Activated T-cell treated with anti-CD3 and anti-CD28 coated beads for 1 hour (primary cell): ENCODE results near the gene GNG8.

Experiments
- DNase-seq: peaks from one replicate; pipeline ENCODE4 v3.0.0-alpha.2; 2020; ENCODE audit warnings: low read depth

Gene GNG8

DNA sequence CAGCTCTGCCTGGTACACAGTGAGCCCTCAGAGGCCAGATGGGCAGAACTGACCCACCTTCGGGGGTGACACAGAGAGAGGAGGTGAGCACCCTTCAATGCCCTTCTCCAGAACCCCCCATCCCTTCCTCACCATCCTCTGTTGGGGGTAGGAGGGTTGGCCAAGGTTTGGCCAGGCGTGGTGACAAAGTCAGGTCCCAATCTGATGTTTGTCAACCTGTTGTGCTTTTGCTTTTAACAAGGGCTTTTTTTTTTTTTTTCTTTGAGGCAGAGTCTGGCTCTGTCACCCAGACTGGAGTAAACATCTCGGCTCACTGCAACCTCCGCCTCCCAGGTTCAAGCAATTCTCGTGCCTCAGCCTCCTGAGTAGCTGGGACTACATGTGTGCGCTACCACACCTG is 18.4 kb downstream of the GNG8 start:
- DNase-seq = no peak

DNA sequence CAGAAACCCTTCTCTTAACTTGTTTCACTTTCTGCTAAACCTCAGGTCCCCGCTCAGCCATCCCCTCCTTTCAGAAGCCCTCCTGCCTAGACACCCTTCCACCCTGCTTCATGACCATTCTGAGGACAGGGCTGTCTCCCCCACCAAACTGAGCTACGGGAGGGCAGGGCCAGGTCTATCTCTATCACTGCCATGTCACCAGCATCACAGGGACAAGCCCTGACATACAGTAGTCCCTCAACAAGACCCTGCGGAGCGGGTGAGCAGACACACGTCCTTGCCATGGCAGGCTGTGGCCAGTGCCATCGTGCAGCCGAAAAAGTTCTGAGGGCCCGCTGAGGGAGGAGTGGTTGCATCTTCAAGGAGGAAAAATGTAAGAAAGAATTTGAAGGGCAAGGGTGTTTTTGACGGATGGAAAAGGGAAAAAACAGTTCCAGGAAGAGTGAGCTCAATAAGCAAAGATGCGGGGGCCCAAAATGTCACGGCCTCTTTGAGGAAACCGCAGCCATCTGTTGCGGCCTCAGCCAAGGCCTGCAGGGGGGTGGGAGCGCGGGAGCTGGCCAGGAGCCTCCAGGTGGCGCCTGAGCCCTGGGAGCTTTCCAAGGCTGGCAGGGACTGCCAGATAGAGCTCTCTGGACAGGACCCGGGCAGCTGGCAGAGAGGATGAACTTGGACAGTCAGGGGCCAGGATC is 19.2 kb downstream of the GNG8 start:
- DNase-seq = no peak

DNA sequence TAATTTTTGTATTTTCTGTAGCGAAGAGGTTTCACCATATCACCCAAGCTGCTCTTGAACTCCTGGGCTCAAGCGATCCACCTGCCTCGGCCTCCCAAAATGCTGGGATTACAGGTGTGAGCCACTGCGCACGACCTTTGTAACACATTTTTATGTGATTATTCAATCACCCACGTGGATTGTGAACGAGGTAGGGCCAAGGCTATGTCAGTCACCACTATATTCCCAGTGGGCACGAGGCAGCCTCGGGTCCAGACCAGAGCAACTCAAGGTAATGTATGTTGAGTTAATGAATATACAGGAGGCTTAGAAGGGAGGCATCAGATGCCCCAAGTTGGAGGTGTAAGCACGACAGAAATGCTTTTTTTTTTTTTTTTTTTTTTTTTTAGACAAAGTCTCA is 20.0 kb downstream of the GNG8 start:
- no peak for DNase-seq

DNA sequence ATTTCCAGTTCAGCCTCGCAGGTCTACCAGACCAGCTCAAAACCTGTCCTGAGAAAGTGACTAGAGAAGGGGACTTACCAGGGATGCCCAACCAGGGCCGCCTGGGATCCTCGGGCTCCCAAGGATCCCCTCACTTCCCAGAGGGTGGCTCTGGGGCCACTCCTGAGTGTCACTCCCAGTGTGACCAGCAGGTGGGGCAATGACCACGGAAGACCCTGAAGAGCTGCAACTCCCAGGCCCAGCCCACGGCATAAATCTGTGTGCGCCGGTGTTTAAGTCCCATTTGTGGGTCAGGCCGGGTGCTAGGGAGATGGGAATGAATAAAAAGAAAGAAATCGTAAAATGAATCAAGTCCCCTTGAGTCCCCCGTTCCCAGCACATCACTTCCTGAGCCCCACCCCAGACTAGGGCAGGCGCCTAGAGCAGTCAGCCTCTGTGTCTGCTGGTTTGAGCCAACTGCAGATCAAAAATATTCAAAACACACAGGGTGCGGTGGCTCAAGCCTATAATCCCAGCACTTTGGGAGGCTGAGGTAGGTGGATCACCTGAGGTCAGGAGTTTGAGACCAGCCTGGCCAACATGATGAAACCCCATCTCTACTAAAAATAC is 21.8 kb downstream of the GNG8 start:
- DNase-seq = peak; percentile 77

DNA sequence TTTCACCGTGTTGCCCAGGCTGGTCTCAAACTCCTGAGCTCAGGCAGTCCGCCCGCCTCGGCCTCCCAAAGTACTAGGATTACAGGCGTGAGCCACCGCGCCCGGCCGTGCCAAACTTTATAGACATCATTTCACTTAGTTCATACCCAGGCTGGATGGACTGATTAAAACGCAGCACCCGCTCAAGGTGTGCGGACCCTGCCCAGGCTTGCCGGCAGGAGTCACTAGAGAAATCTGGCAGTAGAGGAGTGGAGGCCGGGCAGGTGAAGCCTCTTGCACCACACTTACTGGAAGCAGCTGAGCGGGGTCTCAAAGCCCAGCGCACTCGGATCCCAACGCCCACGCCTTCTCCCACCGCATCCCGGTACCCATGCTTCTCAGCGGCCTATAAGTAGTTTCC is 22.5 kb downstream of the GNG8 start:
- no peak for DNase-seq

DNA sequence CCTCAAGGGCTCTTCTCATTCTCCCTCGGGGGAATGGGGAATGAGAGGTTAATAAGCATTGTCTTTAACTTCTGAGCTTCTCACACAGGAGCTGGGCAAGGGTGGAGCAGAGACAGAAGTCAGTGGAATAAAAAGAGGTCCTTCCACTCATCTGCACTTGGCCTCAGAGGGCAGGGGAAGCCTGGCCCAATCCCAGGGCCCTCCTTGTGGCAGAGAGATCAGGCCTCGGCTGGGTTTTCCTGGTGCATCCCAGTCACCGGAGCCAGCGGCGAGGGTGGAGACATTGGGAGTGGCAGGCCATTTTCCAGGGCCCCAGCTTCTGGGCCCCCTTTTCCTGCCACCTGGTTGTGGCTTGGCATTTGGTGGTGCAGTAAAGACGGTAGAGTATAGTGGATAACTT is 24.2 kb downstream of the GNG8 start:
- DNase-seq = no peak

DNA sequence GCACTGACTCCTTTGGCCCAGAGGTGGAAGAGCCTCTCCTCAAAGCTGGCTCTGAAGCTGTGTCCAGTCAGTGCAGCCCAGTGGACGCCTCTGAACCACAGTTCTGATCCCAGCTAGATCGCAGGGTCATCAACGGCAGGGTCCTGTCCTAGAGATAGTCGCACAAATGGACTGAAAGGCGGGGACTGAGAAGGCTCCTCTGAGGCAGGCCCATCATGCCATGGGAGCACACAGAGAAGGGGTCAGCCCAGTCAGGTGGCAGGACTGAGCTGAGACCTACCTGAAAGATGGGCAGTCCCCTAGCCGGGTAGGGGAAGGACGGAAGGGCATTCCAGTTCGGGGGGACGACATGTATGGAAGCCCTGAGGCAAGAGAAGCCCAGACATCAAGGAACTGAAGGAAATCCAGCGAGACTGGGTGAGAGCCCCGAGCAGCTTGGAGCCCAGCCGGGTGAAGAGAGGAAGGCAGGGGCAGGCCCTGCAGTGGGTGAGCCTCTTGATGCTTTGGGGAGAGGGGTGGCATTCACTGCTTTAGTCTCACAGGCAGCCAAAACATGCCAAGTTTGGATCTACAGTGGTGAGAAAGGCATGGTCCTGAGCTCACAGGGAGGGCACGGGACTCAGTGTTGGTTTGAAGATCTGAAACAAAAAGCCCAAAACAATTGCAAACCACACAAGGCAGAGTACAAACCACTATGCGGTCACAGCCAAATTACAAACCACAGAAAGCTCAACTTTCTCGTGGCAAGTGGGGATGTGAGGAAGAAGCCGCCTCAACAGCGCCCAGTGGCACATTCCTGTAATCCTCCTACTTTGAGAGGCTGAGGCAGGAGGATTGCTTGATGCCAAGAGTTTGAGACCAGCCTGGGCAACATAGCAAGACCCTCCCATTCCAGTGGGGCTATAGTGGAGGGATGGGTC is 24.9 kb downstream of the GNG8 start:
- no peak for DNase-seq

DNA sequence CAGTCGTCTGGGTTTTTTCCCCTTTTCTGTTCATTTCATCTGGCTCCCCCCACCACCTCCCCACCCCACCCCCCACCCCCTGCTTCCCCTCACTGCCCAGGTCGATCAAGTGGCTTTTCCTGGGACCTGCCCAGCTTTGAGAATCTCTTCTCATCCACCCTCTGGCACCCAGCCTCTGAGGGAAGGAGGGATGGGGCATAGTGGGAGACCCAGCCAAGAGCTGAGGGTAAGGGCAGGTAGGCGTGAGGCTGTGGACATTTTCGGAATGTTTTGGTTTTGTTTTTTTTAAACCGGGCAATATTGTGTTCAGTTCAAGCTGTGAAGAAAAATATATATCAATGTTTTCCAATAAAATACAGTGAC is 25.6 kb downstream of the GNG8 start:
- DNase-seq = no peak

DNA sequence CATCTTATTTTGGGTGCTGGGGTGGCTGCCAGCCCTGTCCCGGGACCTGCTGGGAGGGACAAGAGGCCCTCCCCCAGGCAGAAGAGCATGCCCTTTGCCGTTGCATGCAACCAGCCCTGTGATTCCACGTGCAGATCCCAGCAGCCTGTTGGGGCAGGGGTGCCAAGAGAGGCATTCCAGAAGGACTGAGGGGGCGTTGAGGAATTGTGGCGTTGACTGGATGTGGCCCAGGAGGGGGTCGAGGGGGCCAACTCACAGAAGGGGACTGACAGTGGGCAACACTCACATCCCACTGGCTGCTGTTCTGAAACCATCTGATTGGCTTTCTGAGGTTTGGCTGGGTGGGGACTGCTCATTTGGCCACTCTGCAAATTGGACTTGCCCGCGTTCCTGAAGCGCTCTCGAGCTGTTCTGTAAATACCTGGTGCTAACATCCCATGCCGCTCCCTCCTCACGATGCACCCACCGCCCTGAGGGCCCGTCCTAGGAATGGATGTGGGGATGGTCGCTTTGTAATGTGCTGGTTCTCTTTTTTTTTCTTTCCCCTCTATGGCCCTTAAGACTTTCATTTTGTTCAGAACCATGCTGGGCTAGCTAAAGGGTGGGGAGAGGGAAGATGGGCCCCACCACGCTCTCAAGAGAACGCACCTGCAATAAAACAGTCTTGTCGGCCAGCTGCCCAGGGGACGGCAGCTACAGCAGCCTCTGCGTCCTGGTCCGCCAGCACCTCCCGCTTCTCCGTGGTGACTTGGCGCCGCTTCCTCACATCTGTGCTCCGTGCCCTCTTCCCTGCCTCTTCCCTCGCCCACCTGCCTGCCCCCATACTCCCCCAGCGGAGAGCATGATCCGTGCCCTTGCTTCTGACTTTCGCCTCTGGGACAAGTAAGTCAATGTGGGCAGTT is 26.2 kb downstream of the GNG8 start:
- no peak for DNase-seq

DNA sequence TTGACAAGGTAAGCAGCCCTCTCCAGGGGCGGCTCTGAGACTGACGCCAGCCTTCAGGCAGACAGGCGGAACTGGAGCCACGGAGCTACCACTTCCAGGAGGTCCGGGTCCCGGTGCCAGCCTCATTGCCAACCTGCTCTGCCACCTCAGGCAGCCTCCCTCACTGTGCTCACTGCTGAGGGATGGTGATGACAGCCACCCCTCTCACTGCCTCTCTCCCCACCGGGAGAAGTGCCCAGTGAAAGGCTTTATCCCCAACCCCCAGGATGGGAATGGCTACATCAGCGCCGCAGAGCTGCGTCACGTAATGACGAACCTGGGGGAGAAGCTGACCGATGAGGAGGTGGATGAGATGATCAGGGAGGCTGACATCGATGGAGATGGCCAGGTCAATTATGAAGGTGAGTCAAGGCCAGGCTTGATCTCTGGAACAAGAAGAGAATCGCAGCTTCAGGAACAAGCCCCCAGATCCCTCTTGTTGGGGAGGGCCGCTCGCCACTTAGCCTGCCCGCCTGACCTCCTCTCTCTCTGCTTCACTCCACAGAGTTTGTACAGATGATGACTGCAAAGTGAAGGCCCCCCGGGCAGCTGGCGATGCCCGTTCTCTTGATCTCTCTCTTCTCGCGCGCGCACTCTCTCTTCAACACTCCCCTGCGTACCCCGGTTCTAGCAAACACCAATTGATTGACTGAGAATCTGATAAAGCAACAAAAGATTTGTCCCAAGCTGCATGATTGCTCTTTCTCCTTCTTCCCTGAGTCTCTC is 27.2 kb downstream of the GNG8 start:
- DNase-seq = no peak

DNA sequence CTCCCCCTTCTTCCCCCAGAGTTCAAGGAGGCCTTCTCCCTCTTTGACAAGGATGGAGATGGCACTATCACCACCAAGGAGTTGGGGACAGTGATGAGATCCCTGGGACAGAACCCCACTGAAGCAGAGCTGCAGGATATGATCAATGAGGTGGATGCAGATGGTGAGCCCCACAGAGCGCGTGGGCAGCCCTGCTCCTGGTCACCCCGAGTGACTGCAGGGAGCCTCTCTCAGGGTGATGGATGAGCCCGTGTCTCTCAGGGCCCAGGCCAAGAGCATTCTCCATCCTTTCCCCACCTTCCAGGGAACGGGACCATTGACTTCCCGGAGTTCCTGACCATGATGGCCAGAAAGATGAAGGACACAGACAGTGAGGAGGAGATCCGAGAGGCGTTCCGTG is 27.8 kb downstream of the GNG8 start:
- DNase-seq = no peak

DNA sequence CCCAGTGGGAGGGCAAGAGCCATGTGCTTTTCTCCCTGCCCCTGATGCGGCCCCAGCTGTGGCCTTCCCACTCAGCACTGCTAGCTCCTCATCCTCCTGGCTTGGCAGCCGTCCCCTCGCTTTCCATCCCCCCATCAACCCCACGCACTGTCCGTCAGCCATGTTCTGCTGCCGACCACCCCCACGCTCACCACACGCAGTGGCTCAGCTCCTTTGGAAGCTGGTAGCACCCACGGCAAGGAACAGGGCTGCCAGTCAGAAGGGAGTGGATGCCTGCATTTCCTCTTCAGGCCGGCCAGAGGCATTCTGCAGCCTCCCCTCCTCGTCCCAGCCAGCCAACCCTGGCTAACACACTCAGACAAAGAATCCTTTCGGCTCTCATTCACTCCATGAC is 28.6 kb downstream of the GNG8 start:
- no peak for DNase-seq

DNA sequence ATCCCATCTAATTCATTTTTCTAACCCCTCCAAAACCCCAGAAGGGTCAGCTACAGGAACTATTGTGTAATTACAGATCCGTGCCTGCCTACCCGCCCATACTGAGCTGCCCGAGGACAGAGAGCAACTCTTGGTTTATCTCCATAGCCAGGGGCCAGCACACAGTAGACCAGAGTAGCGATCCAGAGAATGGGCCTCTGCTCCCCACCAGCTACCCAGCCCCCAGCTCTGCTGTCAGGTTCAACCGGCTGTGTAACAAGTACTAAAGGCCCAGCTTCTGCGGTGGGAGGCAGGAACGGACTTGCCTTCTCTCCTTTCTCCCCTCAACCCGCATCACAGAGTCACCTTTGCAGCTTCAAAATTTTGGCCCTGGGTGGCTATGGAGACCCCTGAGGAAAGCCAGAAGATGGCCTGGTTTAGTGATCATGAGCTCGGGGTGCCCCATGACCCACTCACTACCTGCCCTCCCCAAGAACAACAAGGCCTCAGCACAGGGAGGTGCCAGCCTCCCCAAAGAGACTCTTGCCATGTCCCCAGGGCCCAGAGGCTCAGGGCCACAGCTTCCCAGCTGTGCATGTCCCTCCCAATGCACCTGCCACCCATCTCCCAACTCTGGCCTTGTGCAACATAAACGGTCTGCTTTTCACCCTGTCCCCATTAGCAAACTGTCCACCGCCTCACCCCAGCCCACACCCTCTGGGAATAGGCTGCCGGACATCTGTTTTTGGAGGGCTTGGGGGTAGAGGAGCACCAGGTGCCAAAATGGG is 29.1 kb downstream of the GNG8 start:
- DNase-seq = no peak

DNA sequence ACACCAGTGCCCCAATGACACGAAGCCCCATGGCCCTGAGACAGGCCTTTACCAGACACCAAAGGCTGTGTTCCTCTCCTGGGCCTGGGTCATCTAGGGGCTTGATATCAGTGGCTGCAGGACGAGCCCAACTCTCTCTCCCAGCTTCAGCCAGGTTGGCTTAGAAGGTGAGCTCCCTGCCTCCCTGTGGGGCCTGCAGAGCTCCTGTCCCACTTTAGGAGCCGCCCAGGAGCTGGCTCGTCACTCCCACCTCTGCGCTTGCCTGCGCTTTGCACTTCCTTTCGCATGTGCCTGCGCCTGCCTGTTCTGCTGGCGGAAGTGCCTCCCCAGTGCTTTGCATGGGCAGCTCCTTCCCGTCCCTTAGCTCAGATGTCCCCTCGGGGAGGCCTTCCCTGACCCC is 30.0 kb downstream of the GNG8 start:
- DNase-seq = no peak

DNA sequence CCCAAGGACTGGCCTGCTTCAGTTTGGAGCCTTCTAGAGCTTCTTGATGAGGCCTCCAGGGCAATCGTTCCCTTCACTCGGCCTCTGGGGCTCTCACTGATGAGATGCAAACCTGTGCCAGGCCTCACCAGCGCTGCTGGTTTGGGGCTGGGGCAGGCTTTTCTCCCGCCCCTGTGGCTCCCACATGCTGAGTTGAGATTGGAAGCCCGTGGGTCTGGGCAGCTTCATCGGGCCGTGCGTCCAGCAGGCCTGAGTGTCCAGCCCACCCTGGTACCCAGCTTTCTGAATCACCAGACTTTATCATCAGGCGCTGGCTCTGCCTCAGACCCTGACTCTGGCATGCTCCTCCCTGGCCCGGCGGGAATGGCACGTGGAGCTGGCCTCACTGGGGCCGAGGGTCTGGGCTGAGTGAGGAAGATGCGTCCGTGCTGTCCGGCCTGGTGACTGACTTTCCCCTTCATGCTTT is 30.6 kb downstream of the GNG8 start:
- no peak for DNase-seq

DNA sequence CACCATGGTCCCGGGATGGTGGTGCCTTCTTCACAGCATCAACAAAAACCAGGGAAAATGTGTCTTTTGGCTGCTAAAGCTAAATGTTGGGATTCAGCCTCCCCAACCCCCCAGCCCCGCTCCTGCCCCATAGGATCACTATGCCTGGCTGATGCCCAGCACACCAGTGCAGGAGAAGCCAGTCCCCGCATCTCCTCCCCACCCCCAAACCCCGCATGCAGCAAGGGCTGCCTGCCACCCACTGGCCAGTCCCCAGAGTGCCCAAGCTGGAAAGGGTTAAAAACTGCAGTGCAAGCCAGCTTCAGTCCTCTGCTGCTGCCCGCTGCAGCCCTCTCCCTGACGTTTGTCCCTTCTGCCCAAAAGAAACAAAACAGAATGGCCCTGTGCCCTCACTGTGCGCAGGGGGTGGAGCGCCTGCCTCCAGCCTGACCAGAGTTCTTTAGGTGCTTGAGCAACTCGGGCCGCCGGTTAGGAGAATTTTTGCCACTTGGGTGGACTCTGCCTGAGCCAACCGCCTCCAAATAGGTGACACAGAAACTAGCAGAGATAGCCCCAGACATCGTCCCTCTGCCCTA is 31.1 kb downstream of the GNG8 start:
- no peak for DNase-seq

DNA sequence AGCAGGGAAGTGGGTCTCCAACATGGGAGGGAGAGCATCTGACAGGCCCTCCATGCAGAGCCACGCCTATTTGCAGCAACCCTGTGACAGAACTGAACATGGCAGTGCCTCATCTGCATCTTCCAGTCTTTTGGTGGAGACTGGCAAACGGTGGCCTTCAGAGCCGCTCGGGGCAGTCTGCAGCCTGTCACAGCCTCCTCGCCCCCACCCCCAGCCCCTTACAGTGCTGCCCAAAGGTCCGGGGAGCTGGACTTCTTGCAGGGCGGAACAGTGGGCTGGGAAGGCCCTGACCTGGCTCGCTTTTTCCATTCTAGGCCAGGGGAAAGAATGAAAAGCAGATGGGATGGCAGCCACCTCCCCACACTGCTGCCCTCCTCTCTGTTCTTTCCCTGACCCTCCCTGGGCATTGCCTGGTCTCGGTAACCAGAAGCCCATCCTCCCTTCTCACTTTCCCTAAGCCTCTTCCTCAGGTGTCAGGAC is 32.2 kb downstream of the GNG8 start:
- no peak for DNase-seq

DNA sequence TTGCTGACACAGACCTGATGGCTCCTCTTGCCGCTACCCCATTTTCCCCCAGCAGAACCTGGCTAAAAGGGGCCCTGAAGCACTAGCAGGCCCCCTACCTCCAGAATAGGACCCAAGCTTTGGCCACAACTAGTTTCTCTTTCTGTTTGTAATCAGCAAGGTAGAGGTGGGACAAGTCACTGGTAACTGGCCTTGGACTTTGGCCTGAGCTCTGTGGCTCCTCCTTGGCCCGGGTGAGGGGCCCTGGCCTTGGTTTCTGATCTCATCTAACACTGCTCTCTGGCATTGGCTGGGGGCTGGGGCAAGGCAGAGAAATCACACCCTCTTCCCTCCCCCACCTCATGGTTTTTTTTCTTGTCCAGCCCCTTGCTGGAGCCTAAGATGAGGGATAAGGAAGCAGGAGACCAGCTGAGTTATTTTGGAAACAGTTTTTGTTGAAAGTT is 32.8 kb downstream of the GNG8 start:
- no peak for DNase-seq

DNA sequence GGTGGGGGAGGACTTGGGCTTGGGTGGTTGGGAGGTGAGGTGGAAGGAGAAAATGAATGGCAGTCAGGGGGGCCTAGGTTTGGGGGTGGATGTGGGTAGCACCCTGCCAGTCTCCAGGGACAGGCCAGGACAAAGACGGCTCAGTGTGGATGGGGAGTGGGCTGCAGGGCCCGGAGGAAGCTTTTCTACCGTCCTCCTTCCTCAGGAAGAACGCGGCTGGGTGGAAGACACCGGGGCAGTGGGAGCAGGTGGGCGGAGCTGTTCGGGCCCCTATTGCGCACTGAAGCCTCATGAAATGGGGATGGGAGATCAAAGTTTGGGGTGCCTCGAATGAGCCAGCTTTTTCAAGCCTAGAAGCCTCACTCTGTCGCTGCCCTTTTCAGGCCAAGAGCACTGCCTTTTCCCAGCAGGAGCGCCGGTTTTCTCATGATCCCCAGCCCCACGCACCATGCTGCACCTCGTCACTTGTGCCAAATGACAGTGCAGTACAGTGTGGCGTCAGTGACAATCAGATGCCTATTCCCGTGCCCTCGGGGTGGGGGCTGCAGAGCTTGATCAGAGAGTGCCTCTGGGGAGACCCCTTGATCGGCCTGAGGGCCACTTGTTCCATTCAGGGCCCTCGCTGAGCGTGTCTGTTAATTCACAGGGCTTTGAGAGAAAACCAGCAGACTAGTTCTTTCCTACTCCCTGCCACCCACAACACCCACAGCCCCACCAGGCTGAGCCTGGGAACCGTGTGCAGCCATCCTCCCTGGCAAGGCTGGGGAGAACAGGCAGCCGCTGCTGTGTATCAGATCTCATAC is 33.4 kb downstream of the GNG8 start:
- DNase-seq = no peak
